Endodermal cell (in vitro differentiated cells): Measurements from ENCODE around the gene AKAP13. TPM values are rescaled to one million over a fixed set of nuclear protein-coding genes. Genes with fewer than 3 reads are reported as not detected.

ENCODE experiments used
- DNase-seq: peaks from one replicate; pipeline ENCODE4 v3.0.0-alpha.2; 2017
- H3K27ac ChIP-seq: 2 replicates; pipeline ENCODE4 v1.5.1; 2013; ENCODE audit warnings: mild to moderate bottlenecking, low read depth, low read length, moderate library complexity
- H3K27me3 ChIP-seq: 2 replicates; pipeline ENCODE4 v1.6.1; 2013; ENCODE audit warnings: mild to moderate bottlenecking, low read length, moderate library complexity; ENCODE audit not compliant: insufficient read depth, control insufficient read depth, poor library complexity, severe bottlenecking
- H3K36me3 ChIP-seq: 2 replicates; pipeline ENCODE4 v1.7.0; 2013; ENCODE audit warnings: mild to moderate bottlenecking, low read length, moderate library complexity; ENCODE audit not compliant: control insufficient read depth, insufficient read depth
- H3K4me1 ChIP-seq: one replicate; pipeline ENCODE4 v1.7.0; 2013; ENCODE audit warnings: low read length; ENCODE audit not compliant: control insufficient read depth, insufficient read depth
- H3K4me3 ChIP-seq: 2 replicates; pipeline ENCODE4 v1.5.1; 2013; ENCODE audit warnings: mild to moderate bottlenecking, low read length, moderate library complexity
- H3K9ac ChIP-seq: 2 replicates; pipeline ENCODE4 v1.6.1; 2013; ENCODE audit warnings: mild to moderate bottlenecking, low read length, moderate library complexity; ENCODE audit not compliant: poor library complexity, severe bottlenecking; ENCODE audit errors: extremely low read depth
- H3K9me3 ChIP-seq: 2 replicates; pipeline ENCODE4 v1.6.1; 2013; ENCODE audit warnings: mild to moderate bottlenecking, low read length, moderate library complexity; ENCODE audit not compliant: control insufficient read depth
- H3K27ac Mint-ChIP-seq: 2 replicates; pipeline ENCODE4 v1.8.0; 2020; ENCODE audit warnings: mixed read lengths
- H3K27me3 Mint-ChIP-seq: 2 replicates; pipeline ENCODE4 v1.8.0; 2021; ENCODE audit warnings: mild to moderate bottlenecking, mixed read lengths; ENCODE audit not compliant: insufficient read depth
- H3K36me3 Mint-ChIP-seq: 2 replicates; pipeline ENCODE4 v1.8.0; 2020; ENCODE audit warnings: low read depth, mixed read lengths
- H3K4me1 Mint-ChIP-seq: 2 replicates; pipeline ENCODE4 v1.8.0; 2020; ENCODE audit warnings: mixed read lengths
- H3K4me3 Mint-ChIP-seq: 2 replicates; pipeline ENCODE4 v1.8.0; 2020; ENCODE audit warnings: mild to moderate bottlenecking, moderate library complexity, mixed read lengths
- H3K9me3 Mint-ChIP-seq: 2 replicates; pipeline ENCODE4 v1.8.0; 2020; ENCODE audit warnings: mild to moderate bottlenecking, mixed read lengths
- CTCF ChIP-seq: fragments of 200-600 bp; sonication (generic); conservative IDR thresholded peaks from 2 replicates; pipeline ENCODE4 v1.5.0; 2021; ENCODE audit warnings: antibody characterized with exemption, mild to moderate bottlenecking
- WGBS, 2 experiments: methylation state at CpG; one replicate each; pipeline versions ENCODE4 v1.1.5 to v1.1.7; 2013; ENCODE audit warnings: missing lambda C conversion rate in 2 of 2, mixed read lengths in 1 of 2; ENCODE audit not compliant: insufficient coverage in 1 of 2, insufficient read length in 1 of 2; 5-methylcytosine and 5-hydroxymethylcytosine counted together
- total RNA-seq, 2 donors: library from RNA; stranded (reverse); fragmentation: NEBNext Ultra II Directional in 1 of 2; extraction: Animal tissue kit (Norgen Biotek cat#: 25700) in 1 of 2; gene quantifications; 2 replicates in 1 of 2; 3 replicates in 1 of 2; pipeline ENCODE4 v1.2.1, GENCODE V29; 2021

The AKAP13 gene
- total RNA-seq, 2 donors from 2014 or later: 115 to 131 TPM

GRCh38 chr15:85443593-85444087, 63.2 kb downstream of the AKAP13 start:
- peaks cover 18% of the 10 kb centered on the region for H3K9me3 Mint-ChIP-seq
- Histone ChIP-seq H3K27ac (peak overlapping the region; percentile 86), H3K4me1 (peaks cover 23% of the 10 kb centered on the region), H3K4me3 (no peak overlapping the region), H3K9me3 (peaks cover 24% of the 10 kb centered on the region), H3K27me3 (no peaks in the 10 kb centered on the region), H3K9ac (peak overlapping the region; percentile 54), H3K36me3 (peaks cover 13% of the 10 kb centered on the region)
- H3K27ac Mint-ChIP-seq: peak overlapping the region; percentile 75
- peak; percentile 44 for DNase-seq
- no peaks in the 10 kb centered on the region for H3K27me3 Mint-ChIP-seq
- no peak overlapping the region for H3K4me3 Mint-ChIP-seq
- H3K36me3 Mint-ChIP-seq: peaks cover 12% of the 10 kb centered on the region
- peaks cover 32% of the 10 kb centered on the region for H3K4me1 Mint-ChIP-seq
- 87% methylated on average over 3 of the region's 4 CpGs; no CpG with 5 or more reads in 1 of the 2 experiments for WGBS, 2 experiments
- TF ChIP-seq CTCF: no peak

GRCh38 chr15:85444122-85444745, 63.8 kb downstream of the AKAP13 start:
- no peak overlapping the region for H3K4me3 Mint-ChIP-seq
- WGBS, 2 experiments: 56 to 76% methylated on average over 2 to 3 of the region's 3 CpGs

GRCh38 chr15:85445361-85445760, 65.0 kb downstream of the AKAP13 start:
- peaks cover 25% of the 10 kb centered on the region for H3K36me3 Mint-ChIP-seq
- Histone ChIP-seq H3K36me3 (peaks cover 13% of the 10 kb centered on the region), H3K9ac (no peak overlapping the region), H3K27me3 (no peaks in the 10 kb centered on the region), H3K9me3 (peaks cover 37% of the 10 kb centered on the region), H3K27ac (no peak overlapping the region), H3K4me1 (peaks cover 23% of the 10 kb centered on the region), H3K4me3 (no peak overlapping the region)
- H3K27me3 Mint-ChIP-seq: no peaks in the 10 kb centered on the region
- no CpG with 5 or more reads among the region's 1 CpG for WGBS, 2 experiments
- H3K27ac Mint-ChIP-seq: no peak overlapping the region
- no peak for DNase-seq
- no peak overlapping the region for H3K4me3 Mint-ChIP-seq
- peaks cover 30% of the 10 kb centered on the region for H3K9me3 Mint-ChIP-seq
- TF ChIP-seq CTCF: no peak
- H3K4me1 Mint-ChIP-seq: peaks cover 32% of the 10 kb centered on the region

More at GRCh38 chr15:85444122-85444745, 63.8 kb downstream of the AKAP13 start:
- peak overlapping the region; percentile 81 for H3K27ac ChIP-seq
- Mint-ChIP-seq H3K4me1 (peaks cover 32% of the 10 kb centered on the region), H3K27me3 (no peaks in the 10 kb centered on the region), H3K9me3 (peaks cover 19% of the 10 kb centered on the region), H3K27ac (peak overlapping the region; percentile 75), H3K36me3 (peaks cover 14% of the 10 kb centered on the region)
- H3K36me3 ChIP-seq: peaks cover 13% of the 10 kb centered on the region
- TF ChIP-seq CTCF: no peak
- peaks cover 23% of the 10 kb centered on the region for H3K4me1 ChIP-seq
- H3K9me3 ChIP-seq: peaks cover 26% of the 10 kb centered on the region
- H3K9ac ChIP-seq: peak overlapping the region; percentile 12
- H3K27me3 ChIP-seq: no peaks in the 10 kb centered on the region
- peak overlapping the region; percentile 1 for H3K4me3 ChIP-seq
- no peak for DNase-seq
